HFFc6 (cell line): ENCODE results near the gene PDCD4. TPM values are rescaled to one million over a fixed set of nuclear protein-coding genes. Genes with fewer than 3 reads are reported as not detected.

Experiments used
- DNase-seq: peaks from one replicate; pipeline ENCODE4 v3.0.0-alpha.2; 2018
- H3K27ac Mint-ChIP-seq: 2 replicates; pipeline ENCODE4 v1.8.0; 2020; ENCODE audit warnings: mild to moderate bottlenecking, mixed read lengths
- H3K27me3 Mint-ChIP-seq: 2 replicates; pipeline ENCODE4 v1.8.0; 2021; ENCODE audit warnings: mild to moderate bottlenecking, moderate library complexity, mixed read lengths; ENCODE audit not compliant: insufficient read depth
- H3K36me3 Mint-ChIP-seq: 2 replicates; pipeline ENCODE4 v1.8.0; 2021; ENCODE audit warnings: low read depth, mixed read lengths
- H3K4me1 Mint-ChIP-seq: 2 replicates; pipeline ENCODE4 v1.8.0; 2020; ENCODE audit warnings: low read depth, mixed read lengths
- H3K4me3 Mint-ChIP-seq: 2 replicates; pipeline ENCODE4 v1.8.0; 2020; ENCODE audit warnings: mild to moderate bottlenecking, moderate library complexity, mixed read lengths
- H3K9me3 Mint-ChIP-seq: 2 replicates; pipeline ENCODE4 v1.8.0; 2020; ENCODE audit warnings: mild to moderate bottlenecking, mixed read lengths
- CTCF ChIP-seq: fragments of 200-600 bp; sonication (generic); IDR thresholded peaks from 2 replicates; pipeline ENCODE4 v1.5.0; 2021; ENCODE audit warnings: antibody characterized with exemption, mild to moderate bottlenecking
- total RNA-seq, 6 experiments: library from RNA; stranded (reverse); fragmentation: NEBNext Ultra II Directional; extraction: Animal tissue kit (Norgen Biotek cat#: 25700); gene quantifications; 2 replicates in 1 of 6; 3 replicates in 5 of 6; pipeline ENCODE4 v1.2.3, GENCODE V29; 2021

Gene PDCD4
- total RNA-seq, 6 experiments from 2014 or later = 56.0 to 85.6 (median 72.8) TPM

GRCh38 chr10:110923856-110924493 lies 52.2 kb downstream of the PDCD4 start:
- 0 out of 2 replicates have a peak, but pooled peaks cover 2% of the 10 kb centered on the region for H3K27me3 Mint-ChIP-seq
- peaks cover 33% of the 10 kb centered on the region for H3K4me1 Mint-ChIP-seq
- H3K36me3 Mint-ChIP-seq = peaks cover 3% of the 10 kb centered on the region
- TF ChIP-seq CTCF = no peak
- peak overlapping the region; percentile 55 for H3K27ac Mint-ChIP-seq
- DNase-seq = no peak
- H3K4me3 Mint-ChIP-seq = no peak overlapping the region
- no peaks in the 10 kb centered on the region for H3K9me3 Mint-ChIP-seq

- H3K27me3 Mint-ChIP-seq = no peaks in the 10 kb centered on the region
- peaks cover 23% of the 10 kb centered on the region for H3K4me1 Mint-ChIP-seq
- H3K9me3 Mint-ChIP-seq = no peaks in the 10 kb centered on the region
- no peak for DNase-seq
- no peak overlapping the region for H3K27ac Mint-ChIP-seq
- peaks cover 3% of the 10 kb centered on the region; the same call in 1 of the 2 replicates for H3K36me3 Mint-ChIP-seq
- no peak for TF ChIP-seq CTCF
- no peak overlapping the region for H3K4me3 Mint-ChIP-seq
These were observed 55.7 kb downstream of the PDCD4 start for GRCh38 chr10:110927461-110927860.

- Mint-ChIP-seq H3K9me3 (no peaks in the 10 kb centered on the region), H3K27ac (no peak overlapping the region)
These were observed 60.1 kb downstream of the PDCD4 start for GRCh38 chr10:110931769-110932381.

GRCh38 chr10:110932505-110933180 lies 60.9 kb downstream of the PDCD4 start:
- Mint-ChIP-seq H3K27me3 (no peaks in the 10 kb centered on the region), H3K9me3 (no peaks in the 10 kb centered on the region), H3K4me1 (0 out of 2 replicates have a peak, but pooled peaks cover 5% of the 10 kb centered on the region), H3K4me3 (no peak overlapping the region), H3K36me3 (no peaks in the 10 kb centered on the region), H3K27ac (no peak overlapping the region; the same call in 1 of the 2 replicates)
- no peak for DNase-seq
- no peak for TF ChIP-seq CTCF

More at GRCh38 chr10:110931769-110932381, 60.1 kb downstream of the PDCD4 start:
- no peak overlapping the region for H3K4me3 Mint-ChIP-seq
- H3K36me3 Mint-ChIP-seq = no peaks in the 10 kb centered on the region
- 0 out of 2 replicates have a peak, but pooled peaks cover 5% of the 10 kb centered on the region for H3K4me1 Mint-ChIP-seq
- DNase-seq = no peak
- H3K27me3 Mint-ChIP-seq = no peaks in the 10 kb centered on the region
- no peak for TF ChIP-seq CTCF

GRCh38 chr10:110936757-110937156 lies 65.0 kb downstream of the PDCD4 start:
- DNase-seq = no peak
- no peak for TF ChIP-seq CTCF
- Mint-ChIP-seq H3K27ac (no peak overlapping the region), H3K27me3 (no peaks in the 10 kb centered on the region), H3K36me3 (peaks cover 10% of the 10 kb centered on the region; the same call in 1 of the 2 replicates), H3K9me3 (no peaks in the 10 kb centered on the region), H3K4me3 (no peak overlapping the region), H3K4me1 (peaks cover 6% of the 10 kb centered on the region)
